SU-DHL-6 (cell line): ENCODE measurements around the gene DPP4.

Experiments
- EZH2phosphoT487 ChIP-seq: fragments of 200-600 bp; sonication (generic), shearing (Covaris generic); conservative IDR thresholded peaks from 2 replicates; pipeline ENCODE4 v1.6.1; 2018; ENCODE audit warnings: mild to moderate bottlenecking, antibody characterized with exemption, low read length, moderate library complexity, mixed read lengths
- TF ChIP-seq, protein P1 (sequence below): fragments of 200-600 bp; sonication (generic); IDR thresholded peaks from one replicate; pipeline ENCODE4 v1.5.1; 2017; ENCODE audit warnings: antibody characterized with exemption, mild to moderate bottlenecking, low read length, moderate library complexity; ENCODE audit not compliant: insufficient read depth, poor library complexity, severe bottlenecking

DNA sequence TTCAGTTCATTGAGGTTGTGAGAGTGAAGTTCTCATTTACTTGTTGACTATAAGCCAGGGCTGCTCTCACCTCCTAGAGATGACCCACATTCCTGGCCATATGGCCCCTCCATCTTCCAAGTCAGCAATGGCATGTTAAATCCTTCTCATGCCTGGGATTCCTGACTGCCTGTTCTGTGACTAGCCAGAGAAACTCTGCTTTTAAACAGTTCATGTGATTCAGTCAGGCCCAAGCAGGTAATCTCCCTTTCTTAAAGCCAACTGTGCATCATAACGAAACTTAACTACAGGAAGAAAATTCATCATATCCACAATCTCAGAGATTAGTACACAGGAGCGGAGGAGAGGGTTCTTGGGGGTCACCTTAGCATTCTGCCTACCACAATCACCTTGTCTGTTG lies 11.5 kb downstream of the DPP4 start:
- TF ChIP-seq, protein P1, sequence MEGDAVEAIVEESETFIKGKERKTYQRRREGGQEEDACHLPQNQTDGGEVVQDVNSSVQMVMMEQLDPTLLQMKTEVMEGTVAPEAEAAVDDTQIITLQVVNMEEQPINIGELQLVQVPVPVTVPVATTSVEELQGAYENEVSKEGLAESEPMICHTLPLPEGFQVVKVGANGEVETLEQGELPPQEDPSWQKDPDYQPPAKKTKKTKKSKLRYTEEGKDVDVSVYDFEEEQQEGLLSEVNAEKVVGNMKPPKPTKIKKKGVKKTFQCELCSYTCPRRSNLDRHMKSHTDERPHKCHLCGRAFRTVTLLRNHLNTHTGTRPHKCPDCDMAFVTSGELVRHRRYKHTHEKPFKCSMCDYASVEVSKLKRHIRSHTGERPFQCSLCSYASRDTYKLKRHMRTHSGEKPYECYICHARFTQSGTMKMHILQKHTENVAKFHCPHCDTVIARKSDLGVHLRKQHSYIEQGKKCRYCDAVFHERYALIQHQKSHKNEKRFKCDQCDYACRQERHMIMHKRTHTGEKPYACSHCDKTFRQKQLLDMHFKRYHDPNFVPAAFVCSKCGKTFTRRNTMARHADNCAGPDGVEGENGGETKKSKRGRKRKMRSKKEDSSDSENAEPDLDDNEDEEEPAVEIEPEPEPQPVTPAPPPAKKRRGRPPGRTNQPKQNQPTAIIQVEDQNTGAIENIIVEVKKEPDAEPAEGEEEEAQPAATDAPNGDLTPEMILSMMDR, result no peak
- no peak for TF ChIP-seq EZH2phosphoT487
